GM12875 (cell line): ENCODE results near the gene MSRB1.

Source experiments
- H3K4me3 ChIP-seq: one replicate; pipeline ENCODE4 v1.5.1; 2011; ENCODE audit warnings: low read depth, low read length, control low read depth
- TF ChIP-seq, protein P1 (sequence below): IDR thresholded peaks from 2 replicates; pipeline ENCODE4 v1.5.1; 2011; ENCODE audit warnings: low read depth, mild to moderate bottlenecking, control low read depth, inconsistent platforms, low read length, moderate library complexity, borderline replicate concordance; ENCODE audit not compliant: insufficient read depth

The MSRB1 gene

GRCh38 chr16:1976951-1977874 lies 34.2 kb upstream of the MSRB1 start:
- TF ChIP-seq, protein P1, sequence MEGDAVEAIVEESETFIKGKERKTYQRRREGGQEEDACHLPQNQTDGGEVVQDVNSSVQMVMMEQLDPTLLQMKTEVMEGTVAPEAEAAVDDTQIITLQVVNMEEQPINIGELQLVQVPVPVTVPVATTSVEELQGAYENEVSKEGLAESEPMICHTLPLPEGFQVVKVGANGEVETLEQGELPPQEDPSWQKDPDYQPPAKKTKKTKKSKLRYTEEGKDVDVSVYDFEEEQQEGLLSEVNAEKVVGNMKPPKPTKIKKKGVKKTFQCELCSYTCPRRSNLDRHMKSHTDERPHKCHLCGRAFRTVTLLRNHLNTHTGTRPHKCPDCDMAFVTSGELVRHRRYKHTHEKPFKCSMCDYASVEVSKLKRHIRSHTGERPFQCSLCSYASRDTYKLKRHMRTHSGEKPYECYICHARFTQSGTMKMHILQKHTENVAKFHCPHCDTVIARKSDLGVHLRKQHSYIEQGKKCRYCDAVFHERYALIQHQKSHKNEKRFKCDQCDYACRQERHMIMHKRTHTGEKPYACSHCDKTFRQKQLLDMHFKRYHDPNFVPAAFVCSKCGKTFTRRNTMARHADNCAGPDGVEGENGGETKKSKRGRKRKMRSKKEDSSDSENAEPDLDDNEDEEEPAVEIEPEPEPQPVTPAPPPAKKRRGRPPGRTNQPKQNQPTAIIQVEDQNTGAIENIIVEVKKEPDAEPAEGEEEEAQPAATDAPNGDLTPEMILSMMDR: no peak

DNA sequence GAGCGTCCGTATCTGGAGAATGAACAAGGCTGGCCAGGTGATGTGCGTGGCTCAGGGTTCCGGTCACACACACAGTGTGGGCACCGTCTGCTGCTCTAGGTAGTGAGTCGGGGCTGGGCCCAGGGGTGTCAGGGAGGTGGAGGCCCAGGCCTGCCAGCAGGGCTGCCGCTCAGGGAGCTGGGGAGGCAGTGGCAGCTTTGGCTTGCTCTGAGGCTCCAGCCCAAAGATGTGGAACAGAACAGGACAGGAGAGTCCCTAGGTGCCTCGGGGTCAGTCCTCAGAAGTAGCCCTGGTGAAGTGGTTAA lies 33.2 kb upstream of the MSRB1 start:
- TF ChIP-seq, protein P1: no peak
- no peak overlapping the region for H3K4me3 ChIP-seq

More at GRCh38 chr16:1976951-1977874, 34.2 kb upstream of the MSRB1 start:
- H3K4me3 ChIP-seq: no peak overlapping the region

- TF ChIP-seq, protein P1: no peak
- H3K4me3 ChIP-seq: no peak overlapping the region
Measured at GRCh38 chr16:1975432-1976215, 32.6 kb upstream of the MSRB1 start.

GRCh38 chr16:1974157-1975070 lies 31.4 kb upstream of the MSRB1 start:
- H3K4me3 ChIP-seq: no peak overlapping the region
- TF ChIP-seq, protein P1: no peak

DNA sequence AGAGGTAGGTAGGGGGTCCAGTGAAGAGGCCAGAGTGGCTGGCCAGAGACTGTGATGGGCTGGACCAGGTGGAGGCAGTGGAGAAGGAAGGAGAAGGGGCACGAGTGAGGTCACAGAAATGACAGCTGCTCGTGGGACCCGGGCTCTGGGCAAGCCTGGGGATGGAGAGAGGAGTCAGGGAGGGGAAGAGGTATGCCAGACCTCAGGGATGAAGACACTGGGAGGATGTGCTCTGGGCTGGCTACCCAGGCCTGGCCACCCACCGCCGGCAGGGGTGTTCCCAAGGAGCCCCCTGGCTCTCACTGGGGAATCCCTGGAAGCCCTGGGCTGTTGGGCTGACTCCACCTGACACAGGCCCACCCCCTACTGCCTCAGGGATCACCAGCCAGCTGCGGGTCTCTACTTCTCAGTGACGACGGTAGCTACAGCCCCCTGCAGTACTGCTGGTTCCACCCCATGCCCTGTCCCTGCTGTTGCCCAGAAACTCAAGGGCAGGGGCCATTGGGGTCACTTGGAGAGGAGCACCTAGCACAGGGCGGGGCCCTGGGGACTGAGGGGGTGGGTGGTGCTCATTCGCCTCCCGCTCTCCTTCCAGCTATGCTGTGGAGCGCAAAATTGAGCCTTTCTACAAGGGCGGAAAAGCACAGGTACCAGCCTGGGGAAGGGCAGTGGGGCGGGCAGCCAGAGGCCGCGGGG lies 30.6 kb upstream of the MSRB1 start:
- TF ChIP-seq, protein P1: no peak
- H3K4me3 ChIP-seq: no peak overlapping the region

- H3K4me3 ChIP-seq: peak overlapping the region; percentile 98
- TF ChIP-seq, protein P1: no peak
Measured at GRCh38 chr16:1972490-1972877, 29.5 kb upstream of the MSRB1 start.
